ENCODE results near the gene SND1.
"Not testable (repeated sequence)": the region's sequence is repeated elsewhere in the genome, so short reads cannot be mapped to it uniquely, and the experiment has no call there.

Gene SND1

GRCh38 chr7:127899411-127899810 is 247.4 kb downstream of the SND1 start:
- in situ Hi-C loops (cut with HindIII; ENCODE audit: low sequenced_read_pairs), result no loop called here

GRCh38 chr7:127900141-127900540 is 248.1 kb downstream of the SND1 start:
- in situ Hi-C loops (cut with HindIII; ENCODE audit: low sequenced_read_pairs), result no loop called here

GRCh38 chr7:127900732-127901685 is 249.0 kb downstream of the SND1 start:
- in situ Hi-C loops (cut with HindIII; ENCODE audit: low sequenced_read_pairs), result no loop called here

- in situ Hi-C loops (cut with HindIII; ENCODE audit: low sequenced_read_pairs), result no loop called here
Observed at GRCh38 chr7:127901895-127902703, 250.1 kb downstream of the SND1 start.

- in situ Hi-C loops (cut with HindIII; ENCODE audit: low sequenced_read_pairs), result not testable (repeated sequence)
Observed at GRCh38 chr7:127902753-127903152, 250.8 kb downstream of the SND1 start.

GRCh38 chr7:127903892-127904669 is 252.1 kb downstream of the SND1 start:
- in situ Hi-C loops (cut with HindIII; ENCODE audit: low sequenced_read_pairs), result no loop called here

GRCh38 chr7:127904670-127904985 is 252.6 kb downstream of the SND1 start:
- in situ Hi-C loops (cut with HindIII; ENCODE audit: low sequenced_read_pairs), result no loop called here

- in situ Hi-C loops (cut with HindIII; ENCODE audit: low sequenced_read_pairs), result no loop called here
Observed at GRCh38 chr7:127905021-127905420, 253.0 kb downstream of the SND1 start.

- in situ Hi-C loops (cut with HindIII; ENCODE audit: low sequenced_read_pairs), result no loop called here
Observed at GRCh38 chr7:127905491-127906330, 253.7 kb downstream of the SND1 start.

- in situ Hi-C loops (cut with HindIII; ENCODE audit: low sequenced_read_pairs), result no loop called here
Observed at GRCh38 chr7:127907110-127908040, 255.4 kb downstream of the SND1 start.

- in situ Hi-C loops (cut with HindIII; ENCODE audit: low sequenced_read_pairs), result no loop called here
Observed at GRCh38 chr7:127908430-127909258, 256.6 kb downstream of the SND1 start.

- in situ Hi-C loops (cut with HindIII; ENCODE audit: low sequenced_read_pairs), result no loop called here
Observed at GRCh38 chr7:127909424-127910152, 257.6 kb downstream of the SND1 start.

GRCh38 chr7:127910670-127911069 is 258.7 kb downstream of the SND1 start:
- in situ Hi-C loops (cut with HindIII; ENCODE audit: low sequenced_read_pairs), result no loop called here

GRCh38 chr7:127911968-127912511 is 260.0 kb downstream of the SND1 start:
- in situ Hi-C loops (cut with HindIII; ENCODE audit: low sequenced_read_pairs), result no loop called here

- in situ Hi-C loops (cut with HindIII; ENCODE audit: low sequenced_read_pairs), result no loop called here
Observed at GRCh38 chr7:127912901-127913300, 260.9 kb downstream of the SND1 start.

GRCh38 chr7:127913686-127914085 is 261.7 kb downstream of the SND1 start:
- in situ Hi-C loops (cut with HindIII; ENCODE audit: low sequenced_read_pairs), result no loop called here

- in situ Hi-C loops (cut with HindIII; ENCODE audit: low sequenced_read_pairs), result no loop called here
Observed at GRCh38 chr7:127914693-127915092, 262.7 kb downstream of the SND1 start.

All from endothelial cell of hepatic sinusoid (primary cell).